ENCODE data around the gene ENPP4.
"Not testable (repeated sequence)": the region's sequence is repeated elsewhere in the genome, so short reads cannot be mapped to it uniquely, and the experiment has no call there.

ENPP4 gene, protein sequence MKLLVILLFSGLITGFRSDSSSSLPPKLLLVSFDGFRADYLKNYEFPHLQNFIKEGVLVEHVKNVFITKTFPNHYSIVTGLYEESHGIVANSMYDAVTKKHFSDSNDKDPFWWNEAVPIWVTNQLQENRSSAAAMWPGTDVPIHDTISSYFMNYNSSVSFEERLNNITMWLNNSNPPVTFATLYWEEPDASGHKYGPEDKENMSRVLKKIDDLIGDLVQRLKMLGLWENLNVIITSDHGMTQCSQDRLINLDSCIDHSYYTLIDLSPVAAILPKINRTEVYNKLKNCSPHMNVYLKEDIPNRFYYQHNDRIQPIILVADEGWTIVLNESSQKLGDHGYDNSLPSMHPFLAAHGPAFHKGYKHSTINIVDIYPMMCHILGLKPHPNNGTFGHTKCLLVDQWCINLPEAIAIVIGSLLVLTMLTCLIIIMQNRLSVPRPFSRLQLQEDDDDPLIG

DNA sequence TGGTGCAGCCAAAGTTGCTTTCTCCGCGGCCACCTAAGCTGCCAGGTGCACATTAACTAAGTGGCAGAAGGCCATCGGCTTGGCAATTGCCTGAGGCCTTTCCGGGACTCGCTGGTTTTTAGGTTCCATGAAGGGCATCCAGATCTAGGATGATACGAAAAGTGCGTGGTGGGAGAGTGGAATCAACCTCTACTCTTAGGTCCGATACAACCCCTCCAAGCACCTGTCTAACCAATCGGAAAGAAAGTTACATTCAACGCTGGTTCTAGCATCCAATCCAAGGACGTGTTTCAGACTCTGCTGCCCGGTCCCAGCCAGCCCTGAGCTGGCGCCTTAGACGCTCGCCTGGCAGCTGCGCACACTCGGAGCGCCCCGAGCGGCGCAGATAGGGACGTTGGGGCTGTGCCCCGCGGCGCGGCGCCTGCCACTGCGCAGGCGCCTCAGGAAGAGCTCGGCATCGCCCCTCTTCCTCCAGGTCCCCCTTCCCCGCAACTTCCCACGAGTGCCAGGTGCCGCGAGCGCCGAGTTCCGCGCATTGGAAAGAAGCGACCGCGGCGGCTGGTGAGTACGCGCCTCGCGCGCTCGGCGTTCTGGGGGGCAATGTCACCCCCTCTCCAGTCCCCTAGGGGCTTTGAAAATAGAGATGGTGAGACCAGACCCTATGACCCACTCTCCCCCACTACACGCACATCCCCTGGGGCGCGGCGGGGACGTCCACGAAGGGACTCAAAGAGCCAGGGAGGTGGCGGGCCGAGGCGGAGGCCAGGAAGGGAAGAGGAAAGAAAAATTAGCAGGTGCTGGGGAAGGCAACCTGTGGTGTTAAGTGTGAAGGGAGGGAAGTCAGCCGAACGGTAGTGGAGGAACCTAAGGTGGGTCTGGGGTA is at the start of gene ENPP4:
Gene ENPP4, plus strand, starts transcription at position 361 of the 883 bp plus-strand sequence. CDS start 9,595 bp downstream, outside the sequence.
- peak; percentile 97 for DNase-seq

- no peak for DNase-seq
Observed at GRCh38 chr6:46080111-46080510, 49.7 kb upstream of the ENPP4 start.

- not testable (repeated sequence) for DNase-seq
Observed at GRCh38 chr6:46085688-46086087, 44.1 kb upstream of the ENPP4 start.

DNA sequence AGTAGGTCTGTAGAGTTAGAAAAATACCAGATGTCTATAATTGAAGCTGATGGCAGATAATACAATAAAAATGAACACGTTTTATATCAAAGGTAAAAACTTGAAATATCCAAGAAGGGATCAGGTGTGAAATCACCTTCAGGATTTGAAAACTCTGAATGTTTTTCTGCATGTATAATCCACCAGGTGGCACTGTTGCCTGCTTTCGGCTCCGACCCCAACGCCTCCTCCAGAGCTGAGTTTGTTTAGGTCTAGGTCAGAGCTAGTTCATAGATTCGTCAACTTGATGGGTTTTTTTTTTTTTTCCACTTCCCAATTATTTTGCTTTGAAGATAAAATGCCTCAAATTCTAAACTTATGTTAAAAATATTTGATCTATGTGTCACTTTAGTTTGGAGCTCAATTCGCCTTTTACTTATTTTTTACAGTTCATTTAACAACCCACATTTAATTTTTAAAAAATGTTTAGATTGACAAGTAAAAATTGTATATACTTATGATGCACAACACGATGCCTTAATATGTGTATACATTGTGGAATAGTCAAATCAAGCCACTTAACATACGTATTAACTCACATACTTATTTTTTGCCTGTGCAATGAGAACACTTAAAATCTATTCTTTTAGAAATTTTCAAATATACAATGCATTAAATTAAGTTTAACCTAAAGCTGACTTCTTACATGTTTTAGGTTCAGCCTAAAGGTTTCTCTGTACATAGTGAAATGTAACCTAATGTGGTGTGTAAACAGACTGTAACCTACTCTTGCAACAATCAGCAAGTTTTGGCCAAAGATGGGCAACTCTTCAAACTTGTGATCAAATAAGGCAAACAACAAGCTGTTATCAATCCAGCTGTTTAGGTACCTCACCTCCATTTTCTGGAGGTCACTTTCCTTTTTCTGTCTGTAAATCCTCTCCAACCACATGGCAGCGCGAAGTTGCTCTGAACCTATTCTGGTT is 39.4 kb upstream of the ENPP4 start:
- DNase-seq: peak; percentile 63

DNA sequence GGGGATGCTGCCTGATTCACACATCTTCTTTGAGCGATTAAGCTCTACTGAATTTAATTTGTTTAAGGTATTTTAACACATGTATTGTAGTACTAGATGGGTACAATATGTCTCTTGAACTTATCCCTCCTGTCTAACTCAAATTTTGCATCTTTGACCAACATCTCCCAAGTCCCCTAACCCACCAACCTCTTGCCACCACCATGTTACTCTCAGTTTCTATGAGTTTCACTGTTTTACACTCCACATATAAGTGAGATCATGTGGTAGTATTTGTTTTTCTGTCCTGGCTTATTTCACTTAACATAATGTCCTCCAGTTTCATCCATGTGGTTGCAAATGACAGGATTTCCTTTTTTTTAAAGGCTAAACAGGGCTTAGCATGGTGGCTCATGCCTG is 38.7 kb upstream of the ENPP4 start:
- DNase-seq: no peak

- no peak for DNase-seq
Observed at GRCh38 chr6:46095251-46095650, 34.5 kb upstream of the ENPP4 start.

GRCh38 chr6:46097366-46097765 is 32.4 kb upstream of the ENPP4 start:
- no peak for DNase-seq

DNA sequence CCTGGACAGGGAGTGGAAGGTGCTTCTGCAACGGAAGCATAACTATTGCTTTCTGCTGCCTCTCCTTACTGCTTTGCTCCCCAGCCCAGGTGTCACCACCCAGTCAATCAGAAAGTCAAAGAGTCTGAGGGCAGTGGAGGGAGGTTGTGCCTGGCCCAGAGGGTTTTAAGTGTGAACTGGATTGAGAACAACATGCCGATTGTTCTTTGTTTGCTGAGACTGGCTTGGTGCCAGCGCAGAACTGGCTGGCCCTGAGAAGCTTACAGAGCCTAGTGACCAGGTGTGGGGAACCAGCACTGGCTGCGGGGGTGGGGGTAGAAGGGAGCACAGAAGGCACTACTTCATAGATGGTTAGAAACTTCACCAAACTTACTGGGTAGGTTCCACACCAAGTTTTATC is 31.1 kb upstream of the ENPP4 start:
- DNase-seq: no peak

DNA sequence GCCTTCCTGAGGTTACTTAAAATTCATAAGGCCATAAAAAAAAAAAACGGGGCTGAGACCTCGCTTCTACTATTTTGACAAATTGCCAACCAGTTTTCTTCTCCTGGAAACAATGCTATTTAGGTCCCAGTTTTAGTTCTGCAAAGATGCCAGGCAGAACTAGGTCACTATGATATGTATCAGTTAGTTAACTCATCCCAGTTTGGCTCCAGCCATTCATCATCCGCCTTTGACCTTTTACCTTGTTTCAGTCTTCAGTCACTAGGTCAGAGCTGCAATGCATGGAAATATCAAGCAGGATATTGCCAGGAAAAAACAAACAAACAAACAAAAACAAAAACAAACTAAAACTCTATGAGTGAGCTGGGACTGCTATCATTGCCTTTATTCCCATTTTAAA is 29.8 kb upstream of the ENPP4 start:
- DNase-seq: no peak

- no peak for DNase-seq
Observed at GRCh38 chr6:46102123-46102522, 27.7 kb upstream of the ENPP4 start.

DNA sequence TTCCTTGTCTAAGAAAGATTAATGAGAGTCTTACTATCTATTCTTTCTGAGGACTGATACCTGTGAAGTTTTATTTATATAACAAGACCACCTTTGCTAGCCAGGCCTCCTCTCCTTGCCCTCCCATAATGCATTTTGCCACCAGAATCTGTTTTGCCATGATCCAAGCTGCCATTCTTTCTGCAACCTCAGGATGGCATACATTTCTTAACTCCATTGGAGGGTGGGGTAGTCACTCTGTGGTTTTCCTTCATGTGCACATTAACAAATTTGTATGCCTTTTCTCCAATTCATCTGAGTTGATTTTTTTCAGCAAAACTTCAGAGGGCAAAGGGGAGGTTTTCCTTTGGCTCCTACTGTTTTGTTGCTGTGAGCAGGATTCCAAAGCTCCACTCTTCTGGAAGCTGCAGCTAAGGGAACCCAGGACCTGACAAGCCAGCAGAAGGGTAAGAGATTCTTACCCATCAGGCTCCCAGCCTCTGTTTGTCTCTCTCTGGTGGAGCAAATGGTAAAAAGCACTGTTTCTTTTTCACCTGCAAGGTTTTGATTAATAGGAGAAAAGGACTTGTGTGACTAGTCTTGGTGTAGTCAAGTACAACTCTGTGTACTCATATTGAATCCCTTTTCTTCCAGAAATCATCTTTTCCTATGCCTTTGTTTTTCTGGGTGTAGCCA is 26.2 kb upstream of the ENPP4 start:
- no peak for DNase-seq

DNA sequence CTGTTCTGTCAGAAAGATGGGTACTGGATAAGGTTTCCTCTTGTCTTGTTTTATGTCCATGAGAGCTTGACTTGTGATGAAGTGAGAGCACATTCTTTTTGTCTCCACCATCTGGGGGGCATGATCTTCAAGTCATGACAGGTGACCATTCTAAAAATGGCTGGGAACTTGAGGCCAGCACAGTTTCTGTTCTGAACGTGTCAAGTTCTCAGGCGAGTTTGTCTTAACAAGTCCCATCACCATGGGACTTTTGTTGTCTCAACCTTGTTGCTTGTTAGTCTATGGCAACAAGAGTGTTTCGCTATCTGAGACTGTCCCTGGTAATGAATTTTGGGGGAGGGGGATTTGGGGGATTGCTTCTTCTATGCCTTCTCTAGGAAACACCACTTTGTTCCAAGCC is 25.6 kb upstream of the ENPP4 start:
- DNase-seq: no peak

DNA sequence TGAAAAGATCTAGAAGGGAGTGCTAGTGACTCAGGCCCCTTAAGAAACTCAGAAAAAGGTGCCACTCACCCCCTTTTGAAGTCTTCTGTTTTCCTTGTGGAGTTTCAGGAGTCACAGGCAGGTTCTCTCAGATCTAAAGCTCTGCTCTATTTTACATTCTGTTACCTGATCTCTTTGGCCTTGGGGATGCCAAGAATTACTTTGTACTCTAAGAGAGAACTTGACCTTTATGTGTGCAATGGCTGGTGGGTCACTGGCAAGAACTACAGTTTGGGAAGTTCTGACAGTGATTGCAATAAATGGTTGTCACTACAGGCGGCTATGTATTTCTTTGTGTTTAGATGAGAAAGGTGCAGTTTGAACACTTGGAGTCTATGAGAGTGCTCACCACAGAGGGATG is 24.2 kb upstream of the ENPP4 start:
- DNase-seq: no peak

GRCh38 chr6:46113370-46113769 is 16.4 kb upstream of the ENPP4 start:
- no peak for DNase-seq

GRCh38 chr6:46115634-46116033 is 14.2 kb upstream of the ENPP4 start:
- DNase-seq: no peak

DNA sequence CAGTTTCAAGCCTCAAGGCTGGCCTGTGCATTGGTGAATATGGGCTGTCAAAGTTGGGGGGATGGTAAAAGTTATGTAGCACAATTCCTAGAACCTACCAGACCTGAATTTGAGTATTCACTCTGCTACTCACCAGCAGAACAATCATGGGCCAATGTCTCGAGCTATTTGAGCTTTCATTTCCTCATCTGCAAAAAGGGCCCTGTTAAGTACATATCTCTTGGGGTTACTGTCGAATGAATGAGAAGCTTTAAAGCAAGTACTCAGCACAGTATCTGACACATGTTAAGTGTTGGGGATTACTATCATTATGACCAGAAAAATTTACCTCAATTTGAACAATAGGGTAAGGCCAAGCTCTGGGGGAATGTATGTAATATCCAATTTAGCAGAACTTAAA is 13.5 kb upstream of the ENPP4 start:
- DNase-seq: no peak

DNA sequence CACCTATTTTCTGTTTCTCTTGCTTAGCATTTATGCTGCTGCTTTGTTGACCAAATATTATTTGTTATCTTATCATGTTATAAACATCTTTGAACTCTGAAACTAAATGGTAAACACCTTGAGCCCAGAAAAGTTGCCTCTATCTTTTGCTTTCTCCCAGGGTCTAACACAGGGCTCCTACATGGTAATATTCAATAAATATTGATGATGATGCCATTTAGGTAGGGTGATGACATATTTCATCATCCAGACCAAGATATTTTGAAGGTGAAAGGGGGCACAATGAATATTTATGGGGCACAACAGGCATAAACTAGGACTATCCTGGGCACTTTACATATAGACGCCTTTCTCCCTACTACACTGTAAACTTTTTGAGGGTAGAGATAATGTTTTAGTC is 11.6 kb upstream of the ENPP4 start:
- no peak for DNase-seq

DNA sequence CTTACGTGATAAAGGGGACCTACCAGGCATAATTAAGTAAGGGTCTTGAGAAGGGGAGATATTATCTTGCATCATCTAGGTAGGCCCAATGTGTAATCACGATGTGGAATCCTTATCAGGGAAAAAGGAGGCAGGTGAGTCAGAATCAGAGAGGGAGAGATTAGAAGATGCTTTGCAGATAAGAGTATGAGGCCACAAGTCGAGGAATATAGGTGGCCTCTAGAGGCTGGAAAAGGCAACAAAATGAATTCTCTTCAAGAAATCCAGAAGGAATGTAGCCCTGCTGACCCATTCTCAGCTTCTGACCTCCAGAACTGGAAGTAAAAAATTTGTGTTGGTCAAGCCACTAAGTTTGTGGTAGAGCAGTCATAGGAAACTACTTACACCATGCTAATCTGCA is 11.0 kb upstream of the ENPP4 start:
- no peak for DNase-seq

GRCh38 chr6:46119679-46120078 is 10.1 kb upstream of the ENPP4 start:
- DNase-seq: peak; percentile 7

- no peak for DNase-seq
Observed at GRCh38 chr6:46128476-46128875, 1.3 kb upstream of the ENPP4 start.

DNA sequence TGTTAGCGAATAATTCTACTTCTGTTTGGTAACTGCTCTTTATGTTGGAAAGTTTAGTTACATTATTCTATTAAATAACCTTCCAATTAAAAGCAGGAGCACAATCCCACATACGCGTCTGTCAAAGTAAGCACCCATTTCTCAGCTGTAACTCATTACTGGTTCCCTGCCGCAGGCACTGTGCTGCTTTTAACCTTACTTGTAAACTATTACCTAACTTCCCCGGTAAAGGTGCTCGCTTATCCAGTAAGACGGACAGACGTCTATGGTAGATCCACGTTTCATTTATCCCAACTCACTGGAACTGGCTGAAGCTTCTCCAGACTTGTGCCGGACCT is 529 bp upstream of the ENPP4 start:
- DNase-seq: no peak

DNA sequence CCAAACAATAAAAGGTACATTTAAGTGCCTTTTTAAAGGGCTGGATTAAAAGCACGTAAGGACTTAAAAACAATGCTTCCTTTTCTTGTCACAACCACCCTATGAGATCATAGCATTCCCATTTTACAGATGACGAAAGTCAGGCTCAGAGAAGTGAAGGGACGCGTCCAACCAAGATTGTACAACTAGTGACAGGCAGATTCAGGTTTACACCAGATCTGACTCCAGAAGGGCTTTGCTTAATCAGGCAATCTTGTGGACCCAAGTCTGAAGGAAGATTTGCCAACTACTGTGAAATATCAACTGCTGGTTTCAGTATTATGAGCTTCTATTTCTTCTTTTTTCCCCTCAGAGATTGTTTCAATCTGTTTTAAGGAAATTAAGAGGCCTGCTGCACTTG is 877 bp downstream of the ENPP4 start:
- no peak for DNase-seq

Measured in CD4-positive, alpha-beta T cell treated with Interleukin-12 subunit alpha and Interleukin-12 subunit beta, for 1 hour (primary cell).